Activated CD4-positive, alpha-beta T cell treated with anti-CD3 and anti-CD28 coated beads, Interleukin-2, amount 50 U/mL, for 4 hours (primary cell): Measurements from ENCODE around the gene NEDD4L.

Experiments used
- DNase-seq, 2 experiments: peaks; one replicate each; pipeline ENCODE4 v3.0.0-alpha.2; 2020

Gene NEDD4L

DNA sequence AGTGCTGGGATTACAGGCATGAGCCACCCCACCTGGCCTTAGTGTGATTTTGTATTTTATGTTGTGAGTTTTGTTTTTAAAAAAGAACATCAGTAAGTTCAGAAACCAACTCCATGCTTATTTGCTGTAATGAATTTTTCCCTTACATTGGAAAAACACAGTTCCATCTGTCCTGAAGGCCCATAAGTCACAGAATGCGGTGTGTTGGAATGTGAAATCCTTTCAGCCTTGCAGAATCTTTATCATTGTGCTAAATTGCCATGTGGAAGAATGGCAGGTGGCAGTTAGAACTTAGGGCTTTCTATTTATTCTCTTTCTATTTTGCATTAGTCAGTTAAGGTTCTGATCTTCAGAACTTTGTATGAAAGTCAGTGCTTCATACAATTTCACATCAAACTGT, 52.6 kb downstream of the NEDD4L start:
- DNase-seq = no peak

DNA sequence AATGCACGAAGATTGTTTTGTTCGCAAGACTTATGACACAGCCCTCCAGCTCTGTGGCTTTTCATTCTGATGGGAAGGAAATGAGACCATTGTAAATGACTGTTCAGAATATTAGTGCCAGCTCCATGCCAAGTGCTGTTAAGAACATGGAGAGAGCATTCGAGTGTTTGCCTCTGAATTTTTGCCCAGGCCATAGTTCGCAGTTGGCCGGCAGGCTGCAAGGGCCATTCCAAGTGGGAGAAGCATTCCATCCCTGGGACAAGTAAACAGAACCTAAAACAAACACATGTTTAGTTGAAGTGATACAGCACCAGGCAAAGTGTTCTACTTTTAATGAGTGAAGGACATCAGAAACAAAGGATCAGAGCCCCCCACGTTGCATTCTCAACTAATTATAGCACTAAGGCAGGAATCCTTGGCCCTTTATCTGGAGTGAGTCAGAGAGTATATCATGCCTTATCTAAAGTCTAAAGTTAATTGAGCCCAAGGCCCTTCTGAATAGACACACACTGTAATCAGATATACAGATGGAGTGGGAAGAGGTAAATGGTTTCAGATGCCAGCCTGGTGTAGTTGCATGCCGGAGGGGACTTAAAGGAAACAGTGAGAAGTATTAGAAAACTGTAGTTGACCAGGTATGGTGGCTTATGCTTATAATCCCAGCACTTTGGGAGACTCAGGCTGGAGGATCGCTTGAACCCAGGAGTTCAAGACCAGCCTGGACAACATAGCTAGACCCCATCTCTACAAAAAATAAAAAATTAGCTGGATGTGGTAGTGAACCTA, 53.3 kb downstream of the NEDD4L start:
- no peak for DNase-seq

DNA sequence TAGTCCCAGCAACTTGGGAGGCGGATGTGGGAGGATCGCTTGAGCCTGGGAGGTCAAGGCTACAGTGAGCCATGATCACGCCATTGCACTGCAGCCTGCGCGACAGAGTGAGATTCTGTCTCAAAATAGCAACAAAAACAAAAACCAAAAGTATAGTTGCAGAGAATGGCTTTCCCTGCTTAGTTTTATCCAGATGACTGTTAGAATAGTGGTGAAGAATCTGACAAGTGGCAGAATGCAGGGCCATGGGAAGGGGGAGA, 53.8 kb downstream of the NEDD4L start:
- DNase-seq = no peak

GRCh38 chr18:58098706-58099105, 54.7 kb downstream of the NEDD4L start:
- DNase-seq = no peak

- DNase-seq = no peak
Observed at GRCh38 chr18:58100154-58100553, 56.1 kb downstream of the NEDD4L start.

- DNase-seq = no peak
Observed at GRCh38 chr18:58101291-58101794, 57.3 kb downstream of the NEDD4L start.

- DNase-seq = no peak
Observed at GRCh38 chr18:58102018-58102417, 58.0 kb downstream of the NEDD4L start.

DNA sequence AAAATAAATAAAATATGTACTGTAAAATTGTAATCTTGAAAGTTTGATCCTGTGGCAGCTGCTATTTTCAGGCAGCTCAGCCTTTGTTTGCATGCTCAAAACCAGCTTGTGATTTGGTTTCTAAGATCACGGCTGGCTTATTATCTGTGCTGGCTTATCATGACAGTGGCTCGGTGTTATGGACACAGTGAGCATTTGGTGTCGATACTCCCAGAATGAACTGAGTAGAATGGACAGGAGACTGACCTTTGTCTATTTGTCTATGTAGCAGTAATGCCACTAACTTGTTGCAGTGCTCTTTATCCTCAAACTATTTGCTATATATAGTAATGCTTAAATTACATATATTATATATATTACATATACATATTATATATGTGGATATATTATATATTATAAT, 58.8 kb downstream of the NEDD4L start:
- DNase-seq = no peak

DNA sequence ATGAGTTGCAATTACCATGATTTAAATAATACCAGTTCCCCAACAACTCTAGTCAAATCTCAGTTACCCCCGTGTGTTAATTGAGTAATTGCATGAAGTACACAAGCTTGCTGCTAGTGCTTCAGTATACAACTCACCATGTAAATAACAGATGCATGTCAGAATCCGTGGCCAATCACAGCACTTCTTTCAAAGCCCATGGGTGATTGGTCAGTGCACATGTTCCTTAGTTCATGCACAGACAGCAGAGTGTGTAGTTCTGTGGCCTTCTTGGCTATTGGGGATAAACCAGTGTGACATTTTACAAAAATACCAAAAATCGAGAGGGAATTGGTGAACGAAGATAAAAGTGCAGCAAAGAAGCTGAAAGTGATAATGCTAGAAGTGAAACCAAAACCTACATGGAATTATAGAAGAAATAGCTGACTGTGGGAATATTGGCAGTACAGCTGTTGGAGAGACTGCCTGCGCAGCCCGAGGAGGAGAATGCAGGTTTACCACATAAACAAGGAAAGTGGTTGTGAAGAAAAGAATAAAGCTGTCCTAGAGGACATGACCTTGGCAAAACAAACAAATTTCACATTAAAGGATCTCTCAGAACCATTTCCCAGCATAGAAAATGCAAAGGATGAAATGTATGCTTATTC, 59.4 kb downstream of the NEDD4L start:
- DNase-seq = no peak

DNA sequence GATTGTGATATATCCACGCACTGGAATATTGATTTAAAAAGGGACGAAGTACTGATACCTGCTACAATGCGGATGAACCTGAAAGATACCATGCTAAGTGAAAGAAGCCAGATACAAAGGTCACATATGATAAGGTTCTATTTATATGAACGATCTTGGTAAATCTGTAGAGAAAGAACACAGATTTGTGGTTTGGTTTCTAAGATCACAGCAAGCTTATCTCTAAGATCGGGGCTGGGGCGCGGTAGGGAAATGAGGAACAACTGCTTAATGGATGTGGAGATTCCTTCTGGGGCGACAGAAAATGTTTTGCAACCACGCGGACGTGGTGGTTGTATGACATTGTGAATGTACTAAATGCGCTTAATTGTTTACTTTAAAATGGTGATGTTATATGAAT, 60.1 kb downstream of the NEDD4L start:
- DNase-seq = no peak

- no peak for DNase-seq
Observed at GRCh38 chr18:58105206-58105887, 61.3 kb downstream of the NEDD4L start.

- DNase-seq = no peak
Observed at GRCh38 chr18:58105888-58106260, 61.8 kb downstream of the NEDD4L start.

DNA sequence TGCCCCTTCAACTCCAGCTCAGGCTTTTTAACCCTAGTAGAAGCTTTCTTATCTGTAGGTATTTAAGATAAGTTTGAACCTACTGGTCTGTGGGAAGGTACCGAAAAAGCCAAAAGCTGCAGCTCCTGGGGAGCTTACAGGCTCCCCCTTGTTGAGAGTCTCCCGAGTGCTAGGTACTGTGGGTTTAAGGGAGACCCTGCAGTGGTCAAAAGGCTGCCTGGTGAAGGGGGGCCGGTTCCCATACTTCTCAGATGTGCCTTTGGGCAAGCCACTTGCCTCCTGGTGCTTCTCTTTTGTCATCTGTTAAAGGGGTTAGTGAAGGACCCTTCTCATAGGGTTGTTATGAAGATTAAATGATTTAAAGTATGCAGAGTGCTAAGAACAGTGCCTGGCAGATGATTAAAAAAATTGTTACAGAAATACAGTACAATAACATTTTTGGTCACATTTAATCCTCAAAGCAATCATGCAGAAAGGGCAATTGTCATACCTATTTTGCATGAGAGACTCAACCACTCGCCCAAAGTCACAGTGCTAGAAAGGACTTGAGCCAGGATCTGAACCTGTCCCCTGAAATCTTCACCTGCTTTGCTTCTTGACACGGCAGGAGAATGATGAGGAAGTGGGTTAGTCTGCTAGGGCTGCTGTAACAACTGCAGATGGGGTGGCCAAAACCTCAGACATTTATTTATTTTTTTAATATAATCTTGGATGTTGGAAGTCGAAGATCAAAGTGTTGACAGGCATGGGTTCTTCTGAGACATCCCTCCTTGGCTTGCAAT, 62.5 kb downstream of the NEDD4L start:
- no peak for DNase-seq

GRCh38 chr18:58109256-58109655, 65.2 kb downstream of the NEDD4L start:
- no peak for DNase-seq

DNA sequence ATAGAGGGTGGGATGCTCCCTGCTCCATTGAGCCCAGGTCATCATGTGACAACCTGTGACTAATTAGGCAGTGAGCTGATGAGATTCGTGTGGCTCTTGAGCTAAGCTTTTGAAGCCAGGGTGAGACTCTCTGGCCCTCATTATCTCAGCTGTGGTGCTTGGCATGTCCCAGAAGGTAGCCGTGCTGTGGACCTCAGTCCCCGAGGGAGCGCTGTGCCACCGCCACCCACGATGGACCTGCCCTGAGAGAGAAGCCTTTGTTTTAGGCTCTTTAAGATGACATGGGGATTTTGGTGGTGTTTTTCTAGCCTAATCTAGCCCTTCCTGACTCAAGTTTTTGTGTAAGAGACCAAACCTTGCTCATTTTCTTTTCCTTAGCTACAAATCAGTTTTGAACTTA, 66.4 kb downstream of the NEDD4L start:
- no peak for DNase-seq

GRCh38 chr18:58112174-58112573, 68.1 kb downstream of the NEDD4L start:
- DNase-seq = no peak

- no peak for DNase-seq
Observed at GRCh38 chr18:58113337-58113736, 69.3 kb downstream of the NEDD4L start.

- DNase-seq = no peak
Observed at GRCh38 chr18:58114766-58115165, 70.7 kb downstream of the NEDD4L start.

DNA sequence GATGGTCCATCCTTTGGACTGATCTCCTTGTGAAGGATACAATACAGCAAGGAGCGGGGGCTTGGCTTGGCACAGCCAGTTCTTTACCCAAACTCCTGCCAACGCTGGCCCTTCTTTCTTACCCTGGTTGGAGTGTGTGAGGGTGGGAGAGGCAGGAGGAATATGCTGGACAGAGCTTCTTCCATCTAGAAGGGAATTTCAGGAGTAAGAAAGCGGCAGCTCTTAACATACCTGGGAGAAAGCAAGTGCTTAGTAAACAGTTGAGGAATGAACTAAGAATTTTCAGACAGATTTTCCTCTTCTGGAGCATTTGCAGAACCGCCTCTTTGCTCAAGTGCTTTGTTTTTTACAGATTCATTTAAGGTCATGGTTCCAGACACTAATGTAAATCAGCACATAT, 72.8 kb downstream of the NEDD4L start:
- no peak for DNase-seq

- no peak for DNase-seq
Observed at GRCh38 chr18:58117786-58118403, 73.9 kb downstream of the NEDD4L start.

- DNase-seq = no peak
Observed at GRCh38 chr18:58118536-58118935, 74.5 kb downstream of the NEDD4L start.

- DNase-seq = no peak
Observed at GRCh38 chr18:58119819-58120218, 75.8 kb downstream of the NEDD4L start.

GRCh38 chr18:58124475-58124874, 80.4 kb downstream of the NEDD4L start:
- DNase-seq = no peak
